Gastrocnemius medialis (tissue), 4 donors: ENCODE results near the gene NUBPL. TPM values are rescaled to one million over a fixed set of nuclear protein-coding genes. Genes with fewer than 3 reads are reported as not detected.
"Not testable (repeated sequence)": the region's sequence is repeated elsewhere in the genome, so short reads cannot be mapped to it uniquely, and the experiment has no call there.

Experiments used
- ATAC-seq, 2 donors: fragments of 150-250 bp; one replicate each; pipeline ENCODE4 v1.9.1; 2016
- DNase-seq, 2 donors: peaks; one replicate each; pipeline ENCODE4 v3.0.0-alpha.2; 2019
- H3K27ac ChIP-seq, 4 donors: fragments of 200-600 bp; sonication (generic); 1 replicate in 1 of 4; 2 replicates in 3 of 4; pipeline ENCODE4 v1.5.1; 2016 to 2018; ENCODE audit warnings: mild to moderate bottlenecking in 2 of 4, moderate library complexity in 1 of 4
- H3K27me3 ChIP-seq, 3 donors: fragments of 200-600 bp; sonication (generic) in 2 of 3; 1 replicate in 1 of 3; 2 replicates in 2 of 3; pipeline versions ENCODE4 v1.5.1 to v1.6.0; 2016 to 2019; ENCODE audit warnings: mild to moderate bottlenecking in 1 of 3, moderate library complexity in 1 of 3
- H3K36me3 ChIP-seq, 2 donors: fragments of 200-600 bp; sonication (generic) in 1 of 2; one replicate each; pipeline ENCODE4 v1.5.1; 2017 to 2018
- H3K4me1 ChIP-seq, 2 donors: fragments of 200-600 bp; sonication (generic) in 1 of 2; one replicate each; pipeline ENCODE4 v1.5.1; 2016 to 2017; ENCODE audit warnings: mild to moderate bottlenecking in 2 of 2
- H3K4me3 ChIP-seq, 4 donors: fragments of 200-600 bp; sonication (generic) in 3 of 4; 1 replicate in 1 of 4; 2 replicates in 3 of 4; pipeline ENCODE4 v1.5.1; 2016 to 2019; ENCODE audit warnings: mild to moderate bottlenecking in 2 of 4
- H3K9me3 ChIP-seq, 3 donors: fragments of 200-600 bp; sonication (generic) in 2 of 3; 1 replicate in 1 of 3; 2 replicates in 2 of 3; pipeline ENCODE4 v1.5.1; 2016 to 2019
- POLR2A ChIP-seq, 2 donors: fragments of 450-650 bp; IDR thresholded peaks; one replicate each; pipeline ENCODE4 v1.6.1; 2017; ENCODE audit warnings: antibody characterized with exemption in 2 of 2, mild to moderate bottlenecking in 2 of 2, moderate library complexity in 2 of 2
- in situ Hi-C, 4 donors: fragments of 200-750 bp; cut with MboI; loops; one replicate each; pipeline versions ENCODE4 v1.15.0 to v1.8.0; 2017; ENCODE audit warnings: low sequenced_read_pairs in 4 of 4
- intact Hi-C: fragments of 100-400 bp; cut with DNase I; formaldehyde crosslinking; loops from one replicate; pipeline ENCODE4 v1.15.1; 2023; ENCODE audit warnings: low total_unique reads
- total RNA-seq, 4 donors: library from RNA; depleted of rRNA; stranded (reverse); fragments of >200 nt; gene quantifications; one replicate each; pipeline versions ENCODE4 v1.1.0 to v1.2.3, GENCODE V29; 2016
- TF ChIP-seq, protein P1 (sequence below), 5 experiments: fragments of 450-650 bp in 3 of 5; fragments of 200-600 bp in 2 of 5; sonication (generic) in 2 of 5; IDR thresholded peaks in 4 of 5; conservative IDR thresholded peaks in 1 of 5; 1 replicate in 4 of 5; 2 replicates in 1 of 5; pipeline ENCODE4 v1.5.1; 2016 to 2019; ENCODE audit warnings: antibody characterized with exemption in 5 of 5, mild to moderate bottlenecking in 3 of 5, moderate library complexity in 3 of 5

The NUBPL gene
- total RNA-seq, 4 donors from 2014 or later = 4.5 to 12.3 (median 7.7) TPM

DNA sequence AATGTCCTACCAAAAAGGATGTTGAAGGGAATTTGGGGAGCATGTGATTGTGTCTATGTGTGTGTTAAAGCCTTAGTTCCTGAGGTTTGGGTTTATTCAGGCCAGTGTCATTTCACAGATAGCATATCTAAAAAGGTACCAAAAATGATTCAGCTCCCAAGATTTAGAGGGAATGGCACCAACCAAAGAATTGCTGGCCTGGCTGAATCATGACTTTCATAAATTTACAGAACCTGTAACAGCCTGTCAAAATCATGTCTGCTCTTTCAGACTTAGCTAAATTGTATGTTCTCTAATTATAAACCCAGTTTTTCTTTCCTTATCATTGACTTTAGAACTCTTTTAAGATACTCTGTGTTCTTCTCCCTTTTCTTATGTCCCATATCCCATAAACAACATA, 231.5 kb downstream of the NUBPL start:
- TF ChIP-seq POLR2A (IDR thresholded peaks at IDR 0.05) = no peak
- TF ChIP-seq, protein P1, sequence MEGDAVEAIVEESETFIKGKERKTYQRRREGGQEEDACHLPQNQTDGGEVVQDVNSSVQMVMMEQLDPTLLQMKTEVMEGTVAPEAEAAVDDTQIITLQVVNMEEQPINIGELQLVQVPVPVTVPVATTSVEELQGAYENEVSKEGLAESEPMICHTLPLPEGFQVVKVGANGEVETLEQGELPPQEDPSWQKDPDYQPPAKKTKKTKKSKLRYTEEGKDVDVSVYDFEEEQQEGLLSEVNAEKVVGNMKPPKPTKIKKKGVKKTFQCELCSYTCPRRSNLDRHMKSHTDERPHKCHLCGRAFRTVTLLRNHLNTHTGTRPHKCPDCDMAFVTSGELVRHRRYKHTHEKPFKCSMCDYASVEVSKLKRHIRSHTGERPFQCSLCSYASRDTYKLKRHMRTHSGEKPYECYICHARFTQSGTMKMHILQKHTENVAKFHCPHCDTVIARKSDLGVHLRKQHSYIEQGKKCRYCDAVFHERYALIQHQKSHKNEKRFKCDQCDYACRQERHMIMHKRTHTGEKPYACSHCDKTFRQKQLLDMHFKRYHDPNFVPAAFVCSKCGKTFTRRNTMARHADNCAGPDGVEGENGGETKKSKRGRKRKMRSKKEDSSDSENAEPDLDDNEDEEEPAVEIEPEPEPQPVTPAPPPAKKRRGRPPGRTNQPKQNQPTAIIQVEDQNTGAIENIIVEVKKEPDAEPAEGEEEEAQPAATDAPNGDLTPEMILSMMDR (IDR thresholded peaks at IDR 0.05 in 4 of 5, conservative IDR thresholded peaks at IDR 0.05 in 1 of 5) = no peak
- Histone ChIP-seq H3K27me3 (no peaks in the 10 kb centered on the region), H3K4me1 (no peaks in the 10 kb centered on the region), H3K27ac (no peak overlapping the region), H3K36me3 (no peaks in the 10 kb centered on the region), H3K9me3 (no peaks in the 10 kb centered on the region), H3K4me3 (no peak overlapping the region)
- DNase-seq = no peak
- intact Hi-C loops = no loop called here
- in situ Hi-C loops = no loop called here
- no peak for ATAC-seq

DNA sequence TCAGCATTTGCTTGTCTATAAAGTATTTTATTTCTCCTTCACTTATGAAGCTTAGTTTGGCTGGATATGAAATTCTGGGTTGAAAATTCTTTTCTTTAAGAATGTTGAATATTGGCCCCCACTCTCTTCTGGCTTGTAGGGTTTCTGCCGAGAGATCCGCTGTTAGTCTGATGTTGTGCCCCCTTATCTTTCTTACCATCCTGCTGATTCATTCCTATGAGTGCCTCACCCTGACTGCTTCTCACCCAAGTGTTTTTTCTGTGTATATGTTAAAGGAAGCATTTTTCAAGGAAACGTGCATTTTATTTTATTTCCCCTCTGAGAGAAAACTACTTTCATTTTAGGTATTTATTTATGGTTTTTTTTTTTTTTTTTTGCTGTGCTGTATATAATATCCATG, 236.7 kb downstream of the NUBPL start:
- H3K36me3 ChIP-seq, H3K9me3 ChIP-seq, H3K27ac ChIP-seq, ATAC-seq, H3K27me3 ChIP-seq, in situ Hi-C loops, H3K4me1 ChIP-seq, H3K4me3 ChIP-seq, intact Hi-C loops, DNase-seq: not testable (repeated sequence)

DNA sequence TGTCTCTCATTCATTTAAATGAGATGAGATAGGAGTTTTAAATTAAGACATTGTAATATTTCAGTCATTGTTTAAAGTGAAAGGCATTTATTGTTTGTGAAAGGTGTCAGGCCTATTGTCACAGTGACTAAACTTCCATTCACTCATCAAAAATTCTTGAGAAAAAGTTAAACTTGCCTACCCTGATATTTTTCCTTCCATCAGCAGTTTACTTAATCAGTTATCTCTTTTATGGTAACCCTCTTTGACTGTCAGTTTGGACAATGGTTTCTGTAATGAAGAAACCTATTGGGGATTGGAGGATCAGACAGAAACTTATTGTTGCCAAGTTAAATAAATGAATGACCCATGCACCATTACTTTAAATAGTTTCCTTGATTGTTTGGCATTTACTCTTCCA, 241.6 kb downstream of the NUBPL start:
- Histone ChIP-seq H3K27me3 (no peaks in the 10 kb centered on the region), H3K9me3 (no peaks in the 10 kb centered on the region), H3K4me3 (no peak overlapping the region), H3K4me1 (no peaks in the 10 kb centered on the region), H3K27ac (no peak overlapping the region), H3K36me3 (no peaks in the 10 kb centered on the region)
- ATAC-seq (no peak), DNase-seq (no peak)
- intact Hi-C loops = no loop called here
- TF ChIP-seq POLR2A (IDR thresholded peaks at IDR 0.05) = no peak
- TF ChIP-seq, protein P1 (IDR thresholded peaks at IDR 0.05 in 4 of 5, conservative IDR thresholded peaks at IDR 0.05 in 1 of 5) = no peak
- in situ Hi-C loops = no loop called here

DNA sequence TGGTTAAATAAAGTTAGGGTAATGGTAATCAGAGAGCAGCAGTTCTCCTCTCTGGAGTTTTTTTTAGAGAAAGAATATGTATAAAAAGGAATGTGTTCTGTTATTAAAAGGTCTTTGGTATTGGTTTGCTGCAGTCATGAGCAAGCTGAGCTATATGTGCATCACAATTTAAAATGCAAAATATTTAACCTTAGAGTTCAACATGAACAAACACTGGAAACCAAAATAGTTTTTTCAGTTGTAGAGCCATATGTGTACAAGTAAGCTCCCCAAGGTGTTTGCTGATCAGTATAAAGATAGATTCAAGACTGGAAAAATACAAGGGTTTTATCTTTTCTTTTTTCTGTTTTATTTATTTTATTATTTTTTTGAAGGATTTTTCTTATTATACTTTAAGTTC, 245.0 kb downstream of the NUBPL start:
- in situ Hi-C loops = no loop called here
- DNase-seq (no peak), ATAC-seq (no peak)
- Histone ChIP-seq H3K27ac (no peak overlapping the region), H3K36me3 (no peaks in the 10 kb centered on the region), H3K4me1 (no peaks in the 10 kb centered on the region), H3K27me3 (no peaks in the 10 kb centered on the region), H3K9me3 (no peaks in the 10 kb centered on the region), H3K4me3 (no peak overlapping the region)
- intact Hi-C loops = no loop called here
- TF ChIP-seq, protein P1 (IDR thresholded peaks at IDR 0.05 in 4 of 5, conservative IDR thresholded peaks at IDR 0.05 in 1 of 5) = no peak
- no peak for TF ChIP-seq POLR2A (IDR thresholded peaks at IDR 0.05)

DNA sequence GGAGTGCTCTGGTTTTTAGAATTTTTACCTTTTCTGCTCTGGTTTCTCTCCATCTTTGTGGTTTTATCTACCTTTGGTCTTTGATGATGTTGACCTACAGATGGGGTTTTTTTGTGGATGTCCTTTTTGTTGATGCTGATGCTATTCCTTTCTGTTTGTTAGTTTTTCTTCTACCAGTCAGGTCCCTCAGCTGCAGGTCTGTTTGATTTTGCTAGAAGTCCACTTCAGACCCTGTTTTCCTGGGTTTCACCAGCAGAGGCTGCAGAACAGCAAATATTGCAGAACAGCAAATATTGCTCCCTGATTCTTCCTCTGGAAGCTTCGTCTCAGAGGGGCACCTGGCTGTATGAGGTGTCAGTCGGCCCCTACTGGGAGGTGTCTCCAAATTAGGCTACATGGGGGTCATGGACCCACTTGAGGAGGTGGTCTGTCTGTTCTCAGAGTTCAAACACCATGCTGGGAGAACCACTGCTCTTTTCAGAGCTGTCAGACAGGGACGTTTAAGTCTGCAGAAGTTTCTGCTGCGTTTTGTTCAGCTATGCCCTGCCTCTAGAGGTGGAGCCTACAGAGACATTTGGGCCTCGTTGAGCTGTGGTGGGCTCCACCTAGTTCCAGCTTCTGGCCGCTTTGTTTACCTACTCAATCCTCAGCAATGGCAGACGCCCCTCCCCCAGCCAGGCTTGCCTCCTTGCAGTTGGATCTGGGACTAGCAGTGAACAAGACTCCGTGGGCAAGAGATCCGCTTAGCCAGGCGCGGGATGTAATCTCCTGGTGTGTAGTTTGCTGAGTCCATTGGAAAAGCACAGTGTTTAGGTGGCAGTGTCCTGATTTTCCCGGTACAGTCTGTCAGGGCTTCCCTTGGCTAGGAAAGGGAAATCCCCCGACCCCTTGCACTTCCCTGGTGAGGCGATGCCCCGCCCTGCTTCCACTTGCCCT, 250.8 kb downstream of the NUBPL start:
- ATAC-seq, intact Hi-C loops, H3K4me1 ChIP-seq, H3K9me3 ChIP-seq, DNase-seq, H3K36me3 ChIP-seq, H3K4me3 ChIP-seq, H3K27ac ChIP-seq, in situ Hi-C loops, H3K27me3 ChIP-seq: not testable (repeated sequence)

DNA sequence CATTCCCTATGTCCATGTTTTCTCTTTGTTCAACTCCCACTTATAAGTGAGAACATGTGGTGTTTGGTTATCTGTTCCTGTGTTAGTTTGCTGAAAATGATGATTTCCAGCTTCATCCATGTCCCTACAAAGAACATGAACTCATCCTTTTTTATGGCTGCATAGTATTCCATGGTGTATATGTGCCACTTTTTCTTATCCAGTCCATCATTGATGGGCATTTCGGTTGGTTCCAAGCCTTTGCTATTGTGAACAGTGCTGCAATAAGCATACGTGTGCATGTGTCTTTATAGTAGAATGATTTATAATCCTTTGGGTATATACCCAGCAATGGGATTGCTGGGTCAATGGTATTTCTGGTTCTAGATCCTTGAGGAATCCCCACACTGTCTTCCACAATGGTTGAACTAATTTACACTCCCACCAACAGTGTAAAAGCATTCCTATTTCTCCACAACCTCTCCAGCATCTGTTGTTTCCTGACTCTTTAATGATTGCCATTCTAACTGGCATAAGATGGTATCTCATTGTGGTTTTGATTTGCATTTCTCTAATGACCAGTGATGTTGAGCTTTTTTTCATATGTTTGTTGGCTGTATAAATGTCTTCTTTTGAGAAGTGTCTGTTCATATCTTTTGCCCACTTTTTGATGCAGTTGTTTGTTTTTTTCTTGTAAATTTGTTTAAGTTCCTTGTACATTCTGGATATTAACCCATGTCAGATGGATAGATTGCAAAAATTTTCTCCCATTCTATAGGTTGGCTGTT, 252.7 kb downstream of the NUBPL start:
- H3K36me3 ChIP-seq, H3K27me3 ChIP-seq, H3K27ac ChIP-seq, ATAC-seq, H3K4me3 ChIP-seq, intact Hi-C loops, H3K4me1 ChIP-seq, H3K9me3 ChIP-seq, DNase-seq, in situ Hi-C loops: not testable (repeated sequence)
